Epithelial cell of esophagus (primary cell): ENCODE data around the gene CNRIP1.

Source experiments
- DNase-seq: peaks from one replicate; pipeline ENCODE4 v3.0.0; 2010; ENCODE audit warnings: low read depth
- H3K4me3 ChIP-seq: 2 replicates; pipeline ENCODE4 v1.5.1; 2011; ENCODE audit warnings: mild to moderate bottlenecking, low read length, control low read depth
- CTCF ChIP-seq: IDR thresholded peaks from 2 replicates; pipeline ENCODE4 v1.5.1; 2011; ENCODE audit warnings: low read depth, mild to moderate bottlenecking, low read length, control low read depth, inconsistent platforms; ENCODE audit not compliant: insufficient read depth; ENCODE audit errors: missing control alignments

Gene CNRIP1

GRCh38 chr2:68248361-68248760 lies 71.4 kb downstream of the CNRIP1 start:
- TF ChIP-seq CTCF: no peak
- no peak for DNase-seq
- H3K4me3 ChIP-seq: no peak overlapping the region

- no peak for DNase-seq
- no peak overlapping the region for H3K4me3 ChIP-seq
- no peak for TF ChIP-seq CTCF
These were observed 73.4 kb downstream of the CNRIP1 start for GRCh38 chr2:68246396-68246795.

- TF ChIP-seq CTCF: no peak
- DNase-seq: no peak
- no peak overlapping the region for H3K4me3 ChIP-seq
These were observed 74.1 kb downstream of the CNRIP1 start for GRCh38 chr2:68245672-68246071.

GRCh38 chr2:68245066-68245465 lies 74.7 kb downstream of the CNRIP1 start:
- H3K4me3 ChIP-seq: no peak overlapping the region
- no peak for DNase-seq
- no peak for TF ChIP-seq CTCF

- DNase-seq: no peak
- TF ChIP-seq CTCF: no peak
- H3K4me3 ChIP-seq: no peak overlapping the region
These were observed 75.3 kb downstream of the CNRIP1 start for GRCh38 chr2:68244456-68244855.
